Endothelial cell of umbilical vein (primary cell): ENCODE measurements around the gene CES4A.
"Not testable (repeated sequence)": the region's sequence is repeated elsewhere in the genome, so short reads cannot be mapped to it uniquely, and the experiment has no call there.

Experiments
- EZH2 ChIP-seq: IDR thresholded peaks from 2 replicates; pipeline ENCODE4 v1.6.1; 2012; ENCODE audit warnings: borderline replicate concordance, low read depth, mild to moderate bottlenecking, moderate library complexity, low read length, inconsistent platforms; ENCODE audit not compliant: severe bottlenecking
- FOS ChIP-seq: IDR thresholded peaks from 2 replicates; pipeline ENCODE4 v1.6.1; 2011; ENCODE audit warnings: mild to moderate bottlenecking, low read length, moderate library complexity, borderline replicate concordance; ENCODE audit not compliant: insufficient read depth
- GATA2 ChIP-seq: IDR thresholded peaks from 2 replicates; pipeline ENCODE4 v1.7.0; 2011; ENCODE audit warnings: low read depth, mild to moderate bottlenecking, moderate library complexity, mixed read lengths, low read length; ENCODE audit not compliant: insufficient read length, insufficient read depth
- JUN ChIP-seq: IDR thresholded peaks from 2 replicates; pipeline ENCODE4 v1.6.1; 2011; ENCODE audit warnings: borderline replicate concordance, low read depth; ENCODE audit not compliant: insufficient read length, insufficient read depth
- MYC ChIP-seq: IDR thresholded peaks from one replicate; pipeline ENCODE4 v1.6.1; 2011; ENCODE audit warnings: mild to moderate bottlenecking, low read depth, low read length
- POLR2A ChIP-seq: IDR thresholded peaks from 2 replicates; pipeline ENCODE4 v1.6.1; 2012; ENCODE audit warnings: low read depth, mild to moderate bottlenecking, control low read depth, low read length
- POLR2AphosphoS5 ChIP-seq: IDR thresholded peaks from 2 replicates; pipeline ENCODE4 v1.6.1; 2012; ENCODE audit warnings: low read depth, mild to moderate bottlenecking, control low read depth, low read length, moderate library complexity; ENCODE audit not compliant: insufficient read depth
- TF ChIP-seq, protein P1 (sequence below), 2 donors: IDR thresholded peaks; 1 replicate in 1 of 2; 2 replicates in 1 of 2; pipeline ENCODE4 v1.5.1; 2011; ENCODE audit warnings: low read length in 2 of 2, mild to moderate bottlenecking in 2 of 2, moderate library complexity in 2 of 2, control low read depth in 1 of 2, inconsistent platforms in 1 of 2, low read depth in 1 of 2; ENCODE audit not compliant: insufficient read depth in 1 of 2; ENCODE audit errors: extremely low read depth in 1 of 2
- TF ChIP-seq, protein P2 (sequence below): IDR thresholded peaks from 2 replicates; pipeline ENCODE4 v1.6.1; 2011; ENCODE audit not compliant: insufficient read depth, insufficient read length

GRCh38 chr16:66956154-66956457, 32.3 kb upstream of the CES4A start:
- TF ChIP-seq, protein P1, sequence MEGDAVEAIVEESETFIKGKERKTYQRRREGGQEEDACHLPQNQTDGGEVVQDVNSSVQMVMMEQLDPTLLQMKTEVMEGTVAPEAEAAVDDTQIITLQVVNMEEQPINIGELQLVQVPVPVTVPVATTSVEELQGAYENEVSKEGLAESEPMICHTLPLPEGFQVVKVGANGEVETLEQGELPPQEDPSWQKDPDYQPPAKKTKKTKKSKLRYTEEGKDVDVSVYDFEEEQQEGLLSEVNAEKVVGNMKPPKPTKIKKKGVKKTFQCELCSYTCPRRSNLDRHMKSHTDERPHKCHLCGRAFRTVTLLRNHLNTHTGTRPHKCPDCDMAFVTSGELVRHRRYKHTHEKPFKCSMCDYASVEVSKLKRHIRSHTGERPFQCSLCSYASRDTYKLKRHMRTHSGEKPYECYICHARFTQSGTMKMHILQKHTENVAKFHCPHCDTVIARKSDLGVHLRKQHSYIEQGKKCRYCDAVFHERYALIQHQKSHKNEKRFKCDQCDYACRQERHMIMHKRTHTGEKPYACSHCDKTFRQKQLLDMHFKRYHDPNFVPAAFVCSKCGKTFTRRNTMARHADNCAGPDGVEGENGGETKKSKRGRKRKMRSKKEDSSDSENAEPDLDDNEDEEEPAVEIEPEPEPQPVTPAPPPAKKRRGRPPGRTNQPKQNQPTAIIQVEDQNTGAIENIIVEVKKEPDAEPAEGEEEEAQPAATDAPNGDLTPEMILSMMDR (IDR thresholded peaks at IDR 0.05; ENCODE audit: extremely low read depth in 1 of 2, insufficient read depth in 1 of 2, low read depth in 1 of 2, low read length in 2 of 2), result not testable (repeated sequence)
- TF ChIP-seq POLR2A, POLR2AphosphoS5, EZH2, FOS, JUN, MYC, GATA2: not testable (repeated sequence)
- TF ChIP-seq, protein P2, sequence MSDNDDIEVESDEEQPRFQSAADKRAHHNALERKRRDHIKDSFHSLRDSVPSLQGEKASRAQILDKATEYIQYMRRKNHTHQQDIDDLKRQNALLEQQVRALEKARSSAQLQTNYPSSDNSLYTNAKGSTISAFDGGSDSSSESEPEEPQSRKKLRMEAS, result not testable (repeated sequence)
